Testis (tissue), 2 donors: ENCODE results near the gene MYDGF.

Experiments used
- CTCF ChIP-seq, 3 experiments: fragments of 450-650 bp in 2 of 3; fragments of 200-600 bp in 1 of 3; sonication (generic) in 1 of 3; IDR thresholded peaks; one replicate each; pipeline ENCODE4 v1.5.1; 2016 to 2019; ENCODE audit warnings: antibody characterized with exemption in 3 of 3, mild to moderate bottlenecking in 2 of 3, moderate library complexity in 1 of 3
- POLR2A ChIP-seq: fragments of 450-650 bp; IDR thresholded peaks from one replicate; pipeline ENCODE4 v1.6.1; 2017; ENCODE audit warnings: antibody characterized with exemption, mild to moderate bottlenecking, moderate library complexity

GRCh38 chr19:4684312-4685095 lies 14.4 kb upstream of the MYDGF start:
- TF ChIP-seq CTCF (IDR thresholded peaks at IDR 0.05) (no peak), POLR2A (no peak)
